Measurements from ENCODE around the gene TIPIN.
"Not testable (repeated sequence)": the region's sequence is repeated elsewhere in the genome, so short reads cannot be mapped to it uniquely, and the experiment has no call there.

TIPIN gene

DNA sequence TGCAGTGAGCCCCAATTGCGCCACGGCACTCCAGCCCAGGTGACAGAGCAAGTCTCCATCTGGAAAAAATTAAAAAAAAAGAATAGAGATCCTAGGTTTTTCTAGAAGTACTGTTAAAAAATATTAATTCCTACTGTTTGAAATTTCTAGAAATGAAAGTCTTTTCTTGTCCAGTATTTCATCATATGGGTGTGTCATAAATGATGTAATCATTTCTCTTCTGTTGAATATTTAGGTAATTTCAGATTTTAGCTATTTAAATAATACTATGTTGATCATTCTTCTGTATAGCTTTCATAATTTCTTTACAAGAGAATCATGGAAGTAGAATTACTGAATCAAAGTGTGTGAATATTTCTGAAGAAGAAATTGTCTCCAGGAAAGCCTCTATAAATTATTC is 24.9 kb upstream of the TIPIN start:
- DNase-seq: not testable (repeated sequence)

- DNase-seq: no peak
Observed at GRCh38 chr15:66378814-66379430, 22.4 kb upstream of the TIPIN start.

- DNase-seq: no peak
Observed at GRCh38 chr15:66374179-66374578, 17.7 kb upstream of the TIPIN start.

DNA sequence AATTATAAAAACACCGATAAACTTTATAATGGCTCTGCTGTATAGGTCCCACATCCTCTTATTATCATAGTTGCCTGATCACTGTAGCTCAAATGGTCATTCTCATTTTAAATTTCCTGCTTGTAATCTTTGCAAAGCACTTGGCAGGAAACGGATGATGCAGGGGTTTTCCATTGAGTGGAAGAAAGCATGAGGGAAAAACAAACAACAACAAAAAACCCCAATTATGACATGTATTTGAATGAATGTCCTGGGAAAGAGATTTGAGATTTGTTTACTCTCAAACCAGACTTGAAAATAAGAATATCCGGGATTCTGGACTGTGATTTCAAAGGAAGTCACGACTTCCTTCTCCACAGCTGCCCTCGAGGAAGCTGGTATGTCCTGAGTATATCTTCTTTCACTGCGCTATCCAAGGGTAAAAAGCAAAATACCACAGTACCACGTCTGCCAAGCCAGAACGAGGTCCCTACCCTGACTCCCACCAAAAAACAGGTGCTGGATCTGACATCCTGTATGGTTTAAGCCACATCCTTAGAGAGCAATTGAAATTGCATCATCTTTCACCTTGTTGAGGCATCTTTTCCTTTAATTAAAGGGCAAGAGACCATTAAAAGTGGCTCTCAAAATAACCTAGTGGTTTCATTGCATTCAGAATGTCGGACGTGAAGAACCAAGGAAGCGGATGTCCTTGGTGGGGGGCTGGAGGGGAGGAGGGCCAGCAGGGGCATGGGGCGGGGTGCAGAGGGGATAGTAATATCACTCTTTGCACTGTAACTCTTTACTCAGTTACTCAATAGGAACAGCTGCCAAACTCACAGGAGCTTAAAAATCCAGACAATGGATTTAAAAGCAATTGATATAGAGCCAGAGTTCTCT is 13.5 kb upstream of the TIPIN start:
- DNase-seq: no peak

- no peak for DNase-seq
Observed at GRCh38 chr15:66364944-66365528, 8.6 kb upstream of the TIPIN start.

DNA sequence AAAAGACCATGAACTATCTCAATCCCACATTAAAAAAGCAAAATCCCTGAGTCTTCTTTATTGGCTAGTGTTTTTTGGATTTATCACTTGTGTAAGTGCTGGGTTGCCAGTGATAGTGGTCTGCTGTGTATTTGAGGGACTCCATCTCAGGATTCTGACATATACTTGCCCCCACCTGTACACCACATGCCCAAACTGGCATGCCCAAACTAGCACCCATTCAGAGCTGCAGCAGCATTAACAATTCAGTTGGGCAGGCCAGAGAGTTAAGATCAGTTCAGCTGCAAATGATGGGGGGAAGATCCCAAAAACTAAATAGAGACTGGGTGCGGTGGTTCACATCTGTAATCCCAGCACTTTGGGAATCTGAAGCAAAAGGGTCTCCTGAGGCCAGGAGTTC is 6.3 kb upstream of the TIPIN start:
- no peak for DNase-seq

DNA sequence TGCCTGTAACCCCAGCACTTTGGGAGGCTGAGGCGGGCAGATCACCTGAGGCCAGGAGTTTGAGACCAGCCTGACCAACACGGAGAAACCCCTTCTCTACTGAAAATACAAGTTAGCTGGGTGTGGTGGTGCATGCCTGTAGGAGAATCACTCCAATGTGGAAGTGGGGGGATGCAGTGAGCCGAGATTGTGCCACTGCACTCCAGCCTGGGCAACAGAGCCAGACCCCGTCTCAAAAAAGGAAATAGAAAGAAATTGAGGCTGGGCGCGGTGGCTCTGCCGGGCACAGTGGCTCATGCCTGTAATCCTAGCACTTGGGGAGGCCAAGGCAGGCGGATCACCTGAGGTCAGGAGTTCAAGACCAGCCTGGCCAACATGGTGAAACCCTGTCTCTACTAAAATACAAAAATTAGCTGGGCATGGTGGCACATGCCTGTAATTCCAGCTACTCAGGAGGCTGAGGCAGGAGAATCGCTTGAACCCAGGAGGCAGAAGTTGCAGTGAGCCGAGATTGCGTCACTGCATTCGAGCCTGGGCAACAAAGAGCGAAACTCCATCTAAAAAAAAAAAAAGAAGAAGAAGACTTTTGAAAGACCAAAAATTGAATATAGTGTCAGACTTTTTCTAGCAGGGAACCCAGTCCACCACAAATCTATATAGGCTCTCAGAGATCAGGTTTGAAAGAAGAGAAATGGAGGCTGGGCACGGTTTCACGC is 5.4 kb upstream of the TIPIN start:
- not testable (repeated sequence) for DNase-seq

- DNase-seq: no peak
Observed at GRCh38 chr15:66359740-66360139, 3.3 kb upstream of the TIPIN start.

- no peak for DNase-seq
Observed at GRCh38 chr15:66356077-66356358, 467 bp downstream of the TIPIN start.

GRCh38 chr15:66348530-66348929 is 8.0 kb downstream of the TIPIN start:
- DNase-seq: not testable (repeated sequence)

DNA sequence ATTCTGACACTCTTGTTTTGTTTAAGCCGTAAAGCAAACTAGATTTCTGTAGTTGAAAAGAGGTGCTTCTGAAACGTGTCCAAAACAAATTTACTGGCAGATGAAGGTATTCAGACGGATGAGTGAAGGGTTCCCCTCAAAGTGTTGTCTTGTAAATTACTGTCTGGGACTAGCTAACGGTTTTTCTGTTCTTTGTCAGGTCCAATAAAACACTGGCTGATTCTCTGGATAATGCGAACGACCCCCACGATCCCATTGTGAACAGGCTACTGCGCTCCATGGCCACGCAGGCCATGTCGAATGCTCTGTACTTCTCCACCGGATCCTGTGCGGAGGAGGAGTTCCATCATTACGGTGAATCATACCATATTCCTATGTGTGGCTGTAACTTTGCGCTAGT is 27.7 kb downstream of the TIPIN start:
- DNase-seq: no peak

GRCh38 chr15:66327736-66328135 is 28.7 kb downstream of the TIPIN start:
- no peak for DNase-seq

GRCh38 chr15:66326051-66326450 is 30.4 kb downstream of the TIPIN start:
- no peak for DNase-seq

- DNase-seq: no peak
Observed at GRCh38 chr15:66323312-66323928, 33.1 kb downstream of the TIPIN start.

GRCh38 chr15:66312144-66312543 is 44.3 kb downstream of the TIPIN start:
- no peak for DNase-seq

GRCh38 chr15:66310786-66311185 is 45.7 kb downstream of the TIPIN start:
- DNase-seq: no peak

- DNase-seq: no peak
Observed at GRCh38 chr15:66309828-66310227, 46.7 kb downstream of the TIPIN start.

DNA sequence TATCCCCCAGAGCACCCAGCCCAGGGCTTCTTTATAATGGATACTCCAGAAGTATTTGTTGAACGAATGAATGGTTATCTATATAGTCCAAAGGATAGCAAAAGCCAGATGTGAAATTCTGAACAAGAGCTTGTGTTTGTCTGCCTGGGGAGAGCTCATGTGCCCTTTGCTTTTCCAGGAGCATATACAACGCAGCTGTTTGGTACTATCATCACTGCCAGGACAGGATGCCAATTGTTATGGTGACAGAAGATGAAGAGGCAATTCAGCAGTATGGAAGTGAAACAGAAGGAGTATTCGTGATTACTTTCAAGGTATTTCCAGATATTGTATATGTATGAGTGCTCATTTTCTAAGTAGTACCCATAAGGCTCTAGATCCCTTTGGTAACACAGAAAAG is 48.0 kb downstream of the TIPIN start:
- DNase-seq: no peak

GRCh38 chr15:66306381-66306780 is 50.1 kb downstream of the TIPIN start:
- peak; percentile 63 for DNase-seq

DNA sequence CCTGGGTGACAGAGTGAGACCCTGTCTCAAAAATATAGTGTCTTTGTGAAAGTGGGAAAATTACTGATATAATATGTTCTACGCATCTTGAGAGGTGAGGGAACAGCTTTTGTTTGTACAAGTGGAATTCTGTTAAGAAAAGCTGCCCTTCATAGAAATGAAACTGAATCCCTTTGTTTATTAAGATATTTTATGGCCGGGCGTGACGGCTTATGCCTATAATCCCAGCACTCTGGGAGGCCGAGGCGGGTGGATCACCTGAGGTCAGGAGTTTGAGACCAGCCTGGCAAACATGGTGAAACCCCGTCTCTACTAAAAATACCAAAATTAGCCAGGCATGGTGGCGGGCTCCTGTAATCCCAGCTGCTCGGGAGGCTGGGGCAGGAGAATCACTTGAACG is 52.1 kb downstream of the TIPIN start:
- not testable (repeated sequence) for DNase-seq

DNA sequence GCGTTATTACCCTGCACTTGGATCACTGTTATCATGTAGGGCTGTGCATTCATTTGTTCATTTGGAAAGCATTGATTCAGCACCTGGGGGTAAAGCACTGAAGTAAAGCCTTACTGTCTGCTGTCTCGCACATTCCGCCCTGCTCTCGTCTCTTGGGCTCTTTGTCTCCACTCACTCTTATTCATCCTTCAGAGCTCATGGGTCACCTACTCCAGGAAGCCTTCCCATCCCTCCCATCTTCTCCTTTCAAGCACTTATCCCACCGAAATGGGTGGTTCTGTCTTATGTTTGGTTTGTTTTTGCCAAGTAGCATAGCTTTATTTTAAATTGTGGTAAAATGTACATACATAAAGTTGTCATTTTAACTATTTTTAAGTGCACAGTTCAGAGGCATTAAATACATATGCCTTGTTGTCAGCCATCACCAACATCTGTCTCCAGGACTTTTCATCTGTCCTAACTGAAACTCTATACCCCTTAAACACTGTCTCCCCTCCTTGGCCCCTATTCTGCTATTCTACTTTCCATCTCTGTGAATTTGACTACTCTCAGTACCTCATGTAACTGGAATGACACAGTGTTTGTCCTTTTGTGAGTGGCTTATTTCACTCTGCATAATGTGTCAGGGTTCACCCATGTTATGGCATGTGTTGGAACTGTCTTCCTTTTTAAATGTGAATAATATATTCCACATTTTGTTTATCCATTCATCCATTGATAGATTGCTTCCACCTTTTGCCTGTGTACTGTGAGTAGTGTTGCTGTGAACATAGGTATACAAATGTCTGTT is 53.8 kb downstream of the TIPIN start:
- DNase-seq: no peak

- peak; percentile 31 for DNase-seq
Observed at GRCh38 chr15:66298803-66299251, 57.7 kb downstream of the TIPIN start.

Data from NCI-H1105 (cell line).